GM12875 (cell line): ENCODE results near the gene SAFB.

Experiments
- H3K4me3 ChIP-seq: one replicate; pipeline ENCODE4 v1.5.1; 2011; ENCODE audit warnings: low read depth, low read length, control low read depth
- CTCF ChIP-seq: IDR thresholded peaks from 2 replicates; pipeline ENCODE4 v1.5.1; 2011; ENCODE audit warnings: low read depth, mild to moderate bottlenecking, control low read depth, inconsistent platforms, low read length, moderate library complexity, borderline replicate concordance; ENCODE audit not compliant: insufficient read depth

Gene SAFB

DNA sequence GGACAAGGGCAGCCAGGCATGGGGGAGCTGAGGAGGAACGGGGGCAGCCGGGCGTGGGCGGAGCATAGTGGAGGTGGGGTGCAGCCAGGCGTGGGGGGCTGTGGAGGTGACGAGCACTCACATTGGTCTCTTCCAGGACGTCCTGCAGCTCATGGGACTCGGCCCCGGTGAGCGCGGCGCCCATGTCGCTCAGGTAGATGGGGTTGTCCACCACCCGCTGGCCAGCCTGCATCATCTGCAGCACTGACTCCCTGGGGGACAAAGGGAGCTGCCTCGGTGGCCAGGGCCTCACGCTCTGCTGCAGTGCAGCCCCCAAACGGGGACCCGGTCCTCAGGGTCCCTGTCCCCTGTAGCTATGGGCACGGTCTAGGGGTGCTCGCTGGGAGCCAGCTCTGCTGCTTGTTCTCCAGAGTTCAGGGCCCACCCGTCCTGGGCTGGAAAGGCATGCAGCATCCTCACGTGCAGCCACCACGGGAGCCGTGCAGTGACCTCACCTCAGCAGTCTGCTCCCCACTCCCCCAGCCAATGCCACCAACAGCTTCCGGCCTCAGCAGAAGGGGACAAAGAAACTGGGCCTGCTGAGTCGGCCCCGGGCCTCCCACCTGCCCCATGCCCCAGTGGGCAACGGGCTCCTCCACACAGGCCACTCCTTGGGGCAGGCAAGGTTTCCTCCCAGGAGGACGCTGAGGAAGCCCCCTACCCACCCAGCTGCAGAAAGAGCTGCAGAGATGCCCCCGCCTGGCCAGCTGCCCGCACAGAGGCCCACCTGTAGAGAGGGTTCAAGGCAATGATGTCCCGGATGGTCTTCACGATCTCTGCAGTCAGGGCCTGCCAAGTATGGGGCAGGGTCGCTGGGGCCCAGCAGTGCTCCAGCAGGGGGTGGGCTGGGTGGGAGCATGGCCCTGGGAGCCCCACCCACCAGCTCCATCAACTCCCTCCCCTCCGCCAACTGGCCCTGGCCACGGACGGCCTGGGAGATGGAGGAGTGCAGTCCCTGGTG is 85.0 kb downstream of the SAFB start:
- no peak overlapping the region for H3K4me3 ChIP-seq
- TF ChIP-seq CTCF: no peak

- TF ChIP-seq CTCF: no peak
Measured at GRCh38 chr19:5711025-5711424, 88.1 kb downstream of the SAFB start.

GRCh38 chr19:5711713-5712161 is 88.9 kb downstream of the SAFB start:
- no peak for TF ChIP-seq CTCF
- H3K4me3 ChIP-seq: no peak overlapping the region

More at GRCh38 chr19:5711025-5711424, 88.1 kb downstream of the SAFB start:
- H3K4me3 ChIP-seq: no peak overlapping the region

DNA sequence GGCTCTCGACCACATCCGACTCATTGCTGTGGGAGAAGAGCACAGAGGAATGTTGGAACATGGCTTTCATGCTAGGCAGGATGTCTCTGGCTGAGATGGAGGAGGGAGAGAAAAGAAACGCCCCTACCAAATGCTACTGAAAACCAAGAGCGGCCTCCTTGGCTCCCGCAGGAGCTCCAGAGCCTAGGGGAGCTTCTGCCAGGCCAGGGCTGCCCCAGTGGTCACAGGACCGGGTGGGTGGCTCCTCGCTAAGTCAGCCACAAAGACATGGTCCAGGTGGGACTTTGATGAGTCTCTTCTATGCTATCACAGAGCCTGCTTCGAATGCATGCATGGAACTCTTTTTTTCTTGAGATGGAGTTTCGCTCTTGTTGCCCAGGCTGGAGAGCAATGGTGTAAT is 90.3 kb downstream of the SAFB start:
- H3K4me3 ChIP-seq: no peak overlapping the region
- TF ChIP-seq CTCF: no peak

DNA sequence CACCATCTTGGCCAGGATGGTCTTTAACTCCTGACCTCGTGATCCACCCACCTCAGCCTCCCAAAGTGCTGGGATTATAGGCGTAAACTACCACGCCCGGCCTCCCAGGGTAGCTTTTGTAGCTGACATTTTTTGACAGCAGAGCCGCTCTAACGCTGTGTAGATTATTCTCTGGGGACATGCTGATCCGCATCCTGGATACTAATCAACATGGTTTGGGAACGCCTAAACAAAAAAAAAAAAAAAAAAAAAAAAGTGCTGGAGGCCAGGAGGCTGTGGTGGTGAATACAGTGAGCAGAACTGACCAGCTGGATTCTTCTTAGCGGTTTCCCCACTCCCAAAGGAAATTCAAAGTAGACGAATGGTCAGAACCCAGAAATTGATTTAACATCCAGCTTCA is 91.9 kb downstream of the SAFB start:
- H3K4me3 ChIP-seq: no peak overlapping the region
- no peak for TF ChIP-seq CTCF

GRCh38 chr19:5717215-5717935 is 94.5 kb downstream of the SAFB start:
- TF ChIP-seq CTCF: no peak
- H3K4me3 ChIP-seq: no peak overlapping the region
